ENCODE data around the gene GABBR2.

GRCh38 chr9:98369066-98369425 lies 339.7 kb downstream of the GABBR2 start:
- TF ChIP-seq CTCF (conservative IDR thresholded peaks at IDR 0.05; ENCODE audit: low read length) (no peak), EZH2phosphoT487 (IDR thresholded peaks at IDR 0.05; ENCODE audit: borderline replicate concordance, low read depth, low read length) (no peak)
